ENCODE data around the gene HOXA4.

DNA sequence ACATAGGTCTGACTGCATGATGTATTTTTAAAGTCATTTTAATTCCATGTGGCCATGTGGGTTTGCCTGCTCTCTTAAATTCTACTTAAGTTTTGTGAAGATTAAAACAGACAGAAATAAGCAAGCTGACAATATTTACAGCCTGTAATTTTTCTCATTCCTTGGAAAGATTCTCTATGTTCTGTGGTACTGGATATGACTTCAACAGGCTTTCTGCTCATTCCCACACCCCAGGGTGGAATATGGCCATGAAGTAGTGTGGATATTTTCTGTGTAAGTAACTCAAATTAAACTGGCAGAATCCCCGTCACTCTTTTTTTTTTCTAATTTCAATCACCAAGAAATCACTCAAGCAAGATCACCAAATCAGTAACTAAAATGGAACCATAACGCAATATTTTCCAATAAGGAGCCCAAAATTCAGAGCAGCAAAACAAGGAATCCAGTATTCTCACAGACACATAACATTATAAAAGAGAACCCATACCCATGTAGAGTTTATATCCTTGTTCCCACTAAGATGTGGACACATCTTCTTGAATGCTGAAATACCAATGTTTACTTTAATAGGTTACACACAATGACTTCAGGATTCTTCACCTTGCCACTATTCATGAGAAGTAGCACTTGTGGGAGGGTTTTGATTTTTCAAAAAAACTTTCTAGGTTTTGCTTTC, 7.2 kb upstream of the HOXA4 start:
- no peak for TF ChIP-seq POLR2A (IDR thresholded peaks at IDR 0.05)
- TF ChIP-seq, protein P1, sequence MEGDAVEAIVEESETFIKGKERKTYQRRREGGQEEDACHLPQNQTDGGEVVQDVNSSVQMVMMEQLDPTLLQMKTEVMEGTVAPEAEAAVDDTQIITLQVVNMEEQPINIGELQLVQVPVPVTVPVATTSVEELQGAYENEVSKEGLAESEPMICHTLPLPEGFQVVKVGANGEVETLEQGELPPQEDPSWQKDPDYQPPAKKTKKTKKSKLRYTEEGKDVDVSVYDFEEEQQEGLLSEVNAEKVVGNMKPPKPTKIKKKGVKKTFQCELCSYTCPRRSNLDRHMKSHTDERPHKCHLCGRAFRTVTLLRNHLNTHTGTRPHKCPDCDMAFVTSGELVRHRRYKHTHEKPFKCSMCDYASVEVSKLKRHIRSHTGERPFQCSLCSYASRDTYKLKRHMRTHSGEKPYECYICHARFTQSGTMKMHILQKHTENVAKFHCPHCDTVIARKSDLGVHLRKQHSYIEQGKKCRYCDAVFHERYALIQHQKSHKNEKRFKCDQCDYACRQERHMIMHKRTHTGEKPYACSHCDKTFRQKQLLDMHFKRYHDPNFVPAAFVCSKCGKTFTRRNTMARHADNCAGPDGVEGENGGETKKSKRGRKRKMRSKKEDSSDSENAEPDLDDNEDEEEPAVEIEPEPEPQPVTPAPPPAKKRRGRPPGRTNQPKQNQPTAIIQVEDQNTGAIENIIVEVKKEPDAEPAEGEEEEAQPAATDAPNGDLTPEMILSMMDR (IDR thresholded peaks at IDR 0.05), result no peak
